DMS79 (cell line): ENCODE results near the gene APEH.

Experiments
- DNase-seq: peaks from one replicate; lab custom pipeline; 2025; lab: John Stamatoyannopoulos, UW

Gene APEH

GRCh38 chr3:49714728-49715550 is 40.8 kb downstream of the APEH start:
- no peak for DNase-seq

DNA sequence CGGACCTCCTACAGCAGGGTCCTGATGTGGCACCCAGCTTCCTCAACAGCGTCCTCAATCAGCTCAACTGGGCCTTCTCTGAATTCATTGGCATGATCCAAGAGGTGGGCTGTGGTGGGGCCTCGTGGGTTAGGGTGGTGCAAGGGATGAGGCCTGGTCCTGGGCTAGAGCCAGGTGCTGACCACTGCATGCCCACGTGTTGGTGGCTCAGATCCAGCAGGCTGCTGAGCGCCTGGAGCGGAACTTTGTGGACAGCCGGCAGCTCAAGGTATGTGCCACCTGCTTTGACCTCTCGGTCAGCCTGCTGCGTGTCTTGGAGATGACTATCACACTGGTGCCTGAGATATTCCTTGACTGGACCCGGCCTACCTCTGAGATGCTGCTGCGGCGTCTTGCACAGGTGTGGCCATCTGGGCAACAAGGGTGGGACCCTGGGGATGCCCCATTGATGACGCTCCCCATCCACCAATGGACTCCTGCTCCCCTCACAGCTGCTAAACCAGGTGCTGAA is 41.5 kb downstream of the APEH start:
- no peak for DNase-seq

GRCh38 chr3:49716169-49716568 is 42.0 kb downstream of the APEH start:
- DNase-seq: no peak

DNA sequence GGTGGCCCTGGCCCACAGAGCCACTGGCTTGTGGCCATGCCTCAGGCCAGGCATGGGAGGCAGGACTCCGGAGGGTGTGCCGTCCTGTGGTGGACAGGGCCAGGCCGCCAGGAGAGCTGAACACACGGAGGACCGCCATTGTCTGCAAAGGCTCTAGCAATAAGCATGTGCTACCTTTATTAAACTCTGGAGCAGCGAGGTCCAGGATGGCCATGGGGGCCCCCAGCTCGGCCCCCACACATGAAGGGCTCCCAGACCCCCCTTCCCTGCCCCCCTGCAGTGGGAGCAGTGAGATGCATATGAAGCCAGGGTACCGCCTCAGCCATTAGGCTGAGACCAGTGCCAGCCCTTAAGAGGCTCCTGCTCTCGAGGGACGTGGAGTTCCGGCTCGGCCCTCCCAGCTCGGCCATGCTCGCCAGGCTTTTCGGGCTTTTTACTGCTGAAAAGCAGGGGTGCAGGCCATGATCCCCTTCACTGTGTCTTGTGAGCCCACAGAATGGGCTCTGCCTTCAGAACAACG is 42.6 kb downstream of the APEH start:
- no peak for DNase-seq

- no peak for DNase-seq
These were observed 43.2 kb downstream of the APEH start for GRCh38 chr3:49717211-49717958.

GRCh38 chr3:49717959-49718857 is 44.1 kb downstream of the APEH start:
- no peak for DNase-seq

GRCh38 chr3:49718858-49719213 is 44.7 kb downstream of the APEH start:
- no peak for DNase-seq

DNA sequence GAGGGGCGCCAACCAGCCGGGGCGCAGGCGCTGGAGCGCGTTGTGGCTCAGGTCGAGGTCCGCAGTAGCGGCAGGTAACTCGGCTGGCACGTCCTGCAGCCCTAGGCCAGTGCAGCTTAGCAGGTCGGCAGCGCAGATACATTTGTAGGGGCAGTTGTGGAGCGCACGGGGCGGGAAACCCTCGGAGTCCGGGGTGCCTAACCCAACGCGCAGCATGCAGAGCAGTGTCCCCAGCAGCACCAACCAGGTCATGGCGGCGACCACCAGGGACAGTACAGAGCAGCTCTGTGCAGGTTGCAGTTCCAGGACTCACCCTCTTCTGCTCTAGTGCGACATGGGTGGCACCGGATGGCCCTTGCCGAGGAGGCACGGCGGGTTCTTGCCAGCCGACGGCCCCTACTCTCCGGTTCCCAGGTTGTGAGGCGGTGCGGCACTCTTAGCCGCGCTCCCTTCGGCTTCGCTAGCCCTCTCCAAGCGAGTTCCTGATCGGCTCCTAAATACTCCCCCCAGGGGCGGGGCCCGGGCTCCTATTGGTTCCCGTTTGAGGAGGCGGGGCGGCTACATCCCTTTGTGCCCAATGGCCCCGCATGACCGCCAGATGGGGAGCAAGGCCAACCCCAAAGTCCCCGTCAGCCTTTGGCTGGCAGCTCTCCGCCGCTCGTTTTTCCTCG is 45.2 kb downstream of the APEH start, which contains the start of gene AMIGO3:
TSS of gene AMIGO3 (minus strand) at position 471 of the 671 bp plus-strand sequence. CDS start at position 252, 219 bp downstream.
- no peak for DNase-seq

GRCh38 chr3:49720855-49721595 is 46.9 kb downstream of the APEH start:
- DNase-seq: no peak

GRCh38 chr3:49721596-49721895 is 47.4 kb downstream of the APEH start:
- DNase-seq: no peak

GRCh38 chr3:49721896-49722781 is 48.0 kb downstream of the APEH start:
- DNase-seq: no peak

GRCh38 chr3:49722896-49723295 is 48.7 kb downstream of the APEH start:
- DNase-seq: no peak

GRCh38 chr3:49723296-49723627 is 49.1 kb downstream of the APEH start:
- DNase-seq: peak; percentile 3

GRCh38 chr3:49723628-49724551 is 49.7 kb downstream of the APEH start, which contains the start of gene GMPPB:
TSS of gene GMPPB (minus strand) at chr3:49723951. CDS start at chr3:49723726, 225 bp downstream.
- peak; percentile 75 for DNase-seq

DNA sequence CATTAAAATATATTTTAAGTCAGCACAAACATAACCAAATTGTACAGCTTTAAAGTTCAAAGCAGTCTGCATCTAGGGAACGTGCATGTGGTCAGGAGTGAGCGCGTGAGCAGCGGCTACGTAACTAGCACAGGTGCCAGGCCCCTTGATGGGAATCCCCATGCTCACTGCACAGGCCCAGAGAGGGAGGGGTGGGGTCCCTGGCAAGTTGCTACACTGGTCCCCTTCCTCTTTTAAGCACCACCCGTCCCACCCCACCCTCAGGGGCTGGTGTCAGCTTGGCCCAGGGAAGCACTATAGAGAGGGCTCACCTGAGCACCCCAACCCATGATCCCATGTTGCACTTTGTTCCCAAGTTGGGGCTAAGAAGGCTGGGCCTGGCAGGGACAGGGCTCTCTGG is 50.4 kb downstream of the APEH start:
- no peak for DNase-seq

DNA sequence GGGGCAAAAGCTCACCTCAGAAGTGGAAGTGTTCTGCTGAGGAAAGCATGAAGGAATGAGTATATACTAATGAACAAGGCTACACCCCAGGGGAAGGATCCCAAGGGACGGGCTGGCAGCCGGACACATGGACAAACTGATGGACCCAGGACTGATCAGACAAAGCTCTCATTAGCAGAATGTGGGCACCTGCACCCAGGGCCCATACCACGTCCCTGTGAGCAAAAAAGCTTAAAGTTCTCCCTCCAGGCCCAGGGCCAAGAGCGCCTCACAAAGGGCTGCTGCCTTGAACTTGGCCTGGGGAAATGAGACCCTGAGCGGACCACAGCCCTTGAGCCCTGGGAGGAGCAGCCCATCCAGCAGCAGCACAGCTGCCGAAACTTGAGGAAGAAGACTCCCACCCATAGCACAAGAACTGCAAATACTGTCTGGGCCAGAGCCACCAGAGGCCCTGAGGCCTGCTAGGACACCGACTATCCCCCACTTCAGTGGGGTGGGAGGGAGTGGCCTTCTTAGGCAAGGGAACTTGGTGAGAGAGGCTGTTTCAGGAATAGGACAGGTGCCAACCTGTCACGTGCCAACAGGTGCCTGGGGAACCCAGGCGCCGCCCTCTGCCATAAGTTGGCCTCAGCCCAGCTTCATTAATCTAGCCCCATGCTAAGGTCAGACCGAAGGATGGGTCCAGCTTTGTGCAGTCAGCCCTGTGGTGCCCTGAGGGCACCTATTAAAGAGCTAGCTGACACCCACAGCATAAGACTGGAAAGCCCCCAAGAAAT is 51.9 kb downstream of the APEH start:
- no peak for DNase-seq

DNA sequence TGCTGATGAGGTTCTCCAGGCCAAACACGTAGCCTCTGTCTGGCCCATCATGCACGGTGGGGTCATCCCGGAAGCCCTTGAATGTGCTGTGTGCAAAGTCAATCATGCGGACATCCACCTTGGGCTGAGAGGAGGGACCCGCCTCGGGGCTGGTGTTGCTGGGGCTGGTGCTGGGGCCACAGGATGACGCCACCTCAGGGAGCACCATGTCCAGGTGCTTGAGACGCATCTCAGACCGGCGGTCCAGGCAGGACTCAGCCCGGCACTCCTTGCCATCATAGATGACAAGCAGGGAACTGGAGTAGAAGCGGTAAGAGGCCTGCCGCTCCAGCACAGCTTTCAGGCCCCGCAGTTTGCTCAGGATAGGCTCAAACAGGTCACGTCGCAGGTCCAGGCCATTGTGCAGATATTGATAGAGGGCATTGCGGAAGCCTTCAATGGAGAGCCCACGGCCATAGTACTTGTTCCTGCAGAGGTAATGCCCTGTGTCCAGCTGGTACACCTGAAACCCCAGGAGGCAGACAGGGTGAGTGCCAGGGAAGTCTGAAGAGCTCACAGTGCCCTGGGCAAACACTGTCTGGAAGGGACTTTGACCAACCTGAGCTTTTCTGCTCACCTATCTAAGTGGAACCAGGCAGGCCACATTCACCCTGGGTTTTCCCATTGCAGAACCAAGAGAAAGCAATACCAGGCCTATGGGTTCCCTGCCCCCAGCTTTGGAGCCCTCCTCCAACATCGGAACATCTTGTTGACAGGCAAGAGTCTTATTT is 53.2 kb downstream of the APEH start:
- no peak for DNase-seq
